ENCODE measurements around the gene PLEKHA6. TPM values are rescaled to one million over a fixed set of nuclear protein-coding genes. Genes with fewer than 3 reads are reported as not detected.

Gene PLEKHA6
- total RNA-seq, 1 experiment from 2014 or later = 2.1 TPM

GRCh38 chr1:204192589-204193352 lies 167.0 kb downstream of the PLEKHA6 start:
- DNase-seq = no peak
- Histone ChIP-seq H2BK120ac (ENCODE audit: low read depth, low read length, poor library complexity, severe bottlenecking) (no peak overlapping the region), H3K56ac (ENCODE audit: insufficient read length, low read depth, low read length) (no peak overlapping the region), H3K18ac (ENCODE audit: insufficient read length, low read depth, low read length) (no peak overlapping the region), H4K8ac (replicated peaks; ENCODE audit: insufficient read length, low read depth, low read length) (no peak overlapping the region), H3K27ac (ENCODE audit: insufficient read length, low read depth, low read length) (no peak overlapping the region), H3T11ph (ENCODE audit: low read length) (no peak overlapping the region), H3K4me2 (ENCODE audit: insufficient read depth, insufficient read length, low read length) (no peak overlapping the region), H4K91ac (ENCODE audit: insufficient read length, low read depth, low read length) (no peak overlapping the region), H2AK5ac (ENCODE audit: insufficient read length, low read length) (no peak overlapping the region), H3K79me2 (ENCODE audit: insufficient read depth, low read length) (no peaks in the 10 kb centered on the region), H3K14ac (ENCODE audit: insufficient read depth, low read length) (no peak overlapping the region), H2AFZ (ENCODE audit: low read length) (no peak overlapping the region), H2BK15ac (ENCODE audit: low read depth, low read length) (no peak overlapping the region), H3K9me3 (ENCODE audit: control insufficient read depth, low read depth, low read length) (no peaks in the 10 kb centered on the region), H3K27me3 (ENCODE audit: insufficient read depth, low read length) (peaks cover 2% of the 10 kb centered on the region; the same call in 1 of the 2 replicates), H3K79me1 (ENCODE audit: insufficient read depth, low read depth, low read length, poor library complexity, severe bottlenecking) (no peaks in the 10 kb centered on the region), H2BK20ac (ENCODE audit: low read depth, low read length, poor library complexity, severe bottlenecking) (no peak overlapping the region), H4K20me1 (ENCODE audit: control insufficient read depth, insufficient read depth, insufficient read length) (no peaks in the 10 kb centered on the region), H3K23me2 (ENCODE audit: insufficient read length, low read depth, low read length, poor library complexity, severe bottlenecking) (no peaks in the 10 kb centered on the region), H2BK5ac (ENCODE audit: insufficient read length, low read length) (no peak overlapping the region), H3K9ac (ENCODE audit: extremely low read depth, insufficient read length, low read length) (no peak overlapping the region), H2BK12ac (ENCODE audit: insufficient read length, low read depth, low read length) (no peak overlapping the region), H3K4ac (ENCODE audit: low read depth, low read length) (no peak overlapping the region), H4K5ac (ENCODE audit: insufficient read length, low read depth, low read length) (no peak overlapping the region), H3K4me1 (ENCODE audit: insufficient read depth, low read length) (no peaks in the 10 kb centered on the region), H3K23ac (ENCODE audit: insufficient read length, low read depth, low read length) (no peak overlapping the region)
- H3K9me3 Mint-ChIP-seq = peaks cover 0 to 5% of the 10 kb centered on the region in 2 experiments; a peak in 1 of 5 replicates
- no peak for TF ChIP-seq CTCF (conservative IDR thresholded peaks at IDR 0.05)
- no peaks in the 10 kb centered on the region; a peak in 2 of 7 replicates for H3K36me3 Mint-ChIP-seq (ENCODE audit: insufficient read depth in 1 of 3, low read depth in 3 of 3)
- H3K27me3 Mint-ChIP-seq (ENCODE audit: low read depth) = peaks cover 65% of the 10 kb centered on the region
- H3K4me1 Mint-ChIP-seq = peaks cover 12 to 15% of the 10 kb centered on the region in 2 experiments
- H3K27ac Mint-ChIP-seq = no peak overlapping the region
- no peak overlapping the region for H3K4me3 Mint-ChIP-seq
- no CpG with 5 or more reads among the region's 3 CpGs for WGBS (ENCODE audit: extremely low coverage, insufficient read length, low lambda C conversion rate)
